NCI-H748 (cell line): ENCODE measurements around the gene RBMS1.

Experiments used
- DNase-seq: peaks from one replicate; lab custom pipeline; 2025; ENCODE audit not compliant: unreplicated experiment; lab: John Stamatoyannopoulos, UW

The RBMS1 gene

DNA sequence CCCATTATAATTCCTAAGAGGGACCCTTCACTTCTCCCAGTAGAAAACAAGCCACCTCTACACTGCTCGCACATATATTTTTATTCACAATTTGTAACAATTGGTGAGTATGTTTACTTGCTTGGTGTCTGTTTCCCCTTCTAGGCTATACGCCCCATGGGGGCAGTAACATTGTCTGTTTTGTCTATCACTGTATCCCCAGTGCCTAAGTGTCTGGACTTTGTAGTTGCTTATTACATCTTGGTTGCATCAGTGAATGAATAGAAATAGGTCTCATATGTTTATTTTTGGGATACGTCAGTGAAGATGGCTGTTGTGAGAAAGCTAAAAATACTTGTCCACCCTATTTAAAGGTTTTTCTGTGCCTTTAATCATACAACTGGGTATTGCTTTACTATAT lies 206.1 kb downstream of the RBMS1 start:
- no peak for DNase-seq

DNA sequence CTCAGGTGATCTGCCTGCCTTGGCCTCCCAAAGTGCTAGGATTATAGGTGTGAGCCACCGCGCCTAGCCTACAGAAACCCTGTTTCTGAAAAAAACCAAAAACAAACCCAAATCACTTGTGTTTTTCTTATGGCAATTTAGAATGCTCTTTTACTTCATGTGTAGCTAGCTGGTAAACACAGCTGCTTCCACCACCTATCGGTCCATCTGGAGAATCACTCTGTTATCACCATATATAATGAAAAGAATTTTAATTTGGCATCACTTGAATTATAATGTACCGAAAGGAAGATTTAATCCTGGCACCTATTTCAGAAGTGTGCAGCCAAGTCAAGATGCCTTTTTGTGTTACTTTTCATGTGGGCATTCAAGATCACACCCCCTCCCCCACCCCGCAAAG lies 207.1 kb downstream of the RBMS1 start:
- no peak for DNase-seq

DNA sequence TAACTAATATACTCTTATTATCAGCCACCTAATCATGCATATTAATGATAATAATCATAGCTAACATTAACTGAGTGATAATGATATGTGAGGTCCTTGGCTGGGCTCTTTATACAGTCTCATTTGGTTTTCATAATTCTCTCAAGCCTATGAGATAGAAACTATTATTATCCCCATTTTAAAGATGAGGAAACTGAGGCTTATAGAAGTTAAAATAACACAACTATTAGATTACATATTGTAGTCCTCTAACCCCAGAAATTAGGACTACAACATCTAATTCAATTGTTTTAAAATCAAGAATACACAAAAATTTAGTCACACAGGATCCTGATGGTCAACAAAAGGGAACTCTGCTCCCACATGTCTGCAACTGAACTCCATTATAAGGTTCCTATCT lies 209.9 kb downstream of the RBMS1 start:
- DNase-seq, result no peak

DNA sequence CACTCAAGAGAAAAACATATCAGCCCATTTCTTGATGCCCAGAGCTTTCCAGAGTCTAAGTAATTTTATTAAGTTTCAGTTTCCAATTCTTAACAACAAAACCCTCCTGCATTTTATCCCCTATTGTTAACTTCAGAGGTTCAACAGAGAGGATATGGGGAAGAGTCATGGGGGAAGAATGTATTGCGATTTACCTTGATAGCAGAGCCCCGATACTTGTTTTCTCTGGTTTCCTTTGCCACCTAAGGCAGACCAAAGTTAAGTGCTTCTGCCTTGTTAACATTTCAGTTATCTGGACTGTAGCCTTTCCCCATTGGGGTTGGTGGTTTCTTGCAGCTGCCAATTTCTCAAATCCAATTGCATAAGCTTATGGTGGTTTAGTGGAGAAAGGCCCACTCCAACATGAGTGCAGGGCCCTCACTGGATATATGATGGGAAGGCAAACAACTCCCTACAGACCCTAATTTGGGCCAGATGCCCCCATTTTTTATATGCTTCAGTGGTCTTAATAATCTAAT lies 211.5 kb downstream of the RBMS1 start:
- no peak for DNase-seq

DNA sequence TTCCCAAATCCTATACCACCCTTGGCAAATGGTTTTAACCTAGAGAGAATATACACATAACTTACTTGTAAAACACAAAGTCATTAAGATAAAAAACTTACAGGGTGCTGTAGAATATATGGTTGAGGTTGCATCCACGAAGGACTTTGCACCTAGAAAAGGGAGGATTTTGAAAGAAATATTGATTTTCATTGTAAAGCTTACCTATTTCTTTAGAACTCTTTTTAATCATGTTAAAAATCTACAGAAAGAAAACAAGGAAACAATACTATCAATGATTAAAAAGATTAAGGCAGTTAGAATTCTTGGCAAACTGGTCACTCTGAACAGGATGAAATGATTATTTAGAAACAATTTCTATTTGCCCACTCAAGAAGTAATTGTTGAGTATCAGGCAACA lies 212.4 kb downstream of the RBMS1 start:
- no peak for DNase-seq

DNA sequence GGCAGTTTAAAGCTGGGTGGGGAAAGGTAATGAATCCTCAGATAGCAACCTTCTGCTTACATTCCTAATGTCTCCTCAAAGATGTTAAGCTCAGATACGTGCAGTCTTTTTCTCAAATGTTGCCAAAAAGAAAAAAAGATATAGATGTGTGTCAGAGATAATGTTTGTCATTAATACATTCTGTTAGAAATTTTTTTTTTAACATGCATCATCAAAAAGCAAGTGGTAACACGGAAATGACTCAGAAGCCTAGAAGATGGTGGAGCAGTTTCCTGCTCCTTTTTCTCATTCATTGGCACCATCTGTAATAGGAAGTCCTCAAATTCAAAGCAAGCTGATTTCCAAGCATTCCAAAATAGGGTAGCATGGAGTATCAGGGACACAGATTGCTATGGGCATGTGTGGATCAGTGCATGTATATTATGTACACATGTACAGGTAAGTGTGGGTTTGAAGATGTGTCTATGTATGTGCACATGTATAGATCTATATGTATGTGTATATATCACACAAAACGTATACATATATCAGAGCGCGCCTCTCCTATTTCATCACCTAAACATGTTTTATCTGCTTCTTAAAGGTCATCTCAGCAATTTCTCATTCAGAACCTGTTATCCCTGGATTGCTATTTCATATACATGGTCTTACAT lies 213.7 kb downstream of the RBMS1 start:
- no peak for DNase-seq

DNA sequence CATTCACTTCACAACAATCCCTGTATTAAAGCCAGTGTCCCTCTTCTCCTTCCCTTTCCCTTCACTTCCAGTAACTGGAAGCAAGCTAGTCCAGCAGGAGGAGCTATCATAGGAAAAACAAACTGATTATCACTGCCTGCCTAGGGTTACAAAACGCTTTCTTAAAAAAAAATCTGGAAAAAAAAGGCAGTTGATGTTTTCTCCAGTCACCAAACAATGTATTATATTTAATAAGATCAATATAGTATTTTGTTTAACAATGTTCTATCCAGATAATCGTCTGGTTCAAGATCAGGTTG lies 214.8 kb downstream of the RBMS1 start:
- DNase-seq, result peak; percentile 30

DNA sequence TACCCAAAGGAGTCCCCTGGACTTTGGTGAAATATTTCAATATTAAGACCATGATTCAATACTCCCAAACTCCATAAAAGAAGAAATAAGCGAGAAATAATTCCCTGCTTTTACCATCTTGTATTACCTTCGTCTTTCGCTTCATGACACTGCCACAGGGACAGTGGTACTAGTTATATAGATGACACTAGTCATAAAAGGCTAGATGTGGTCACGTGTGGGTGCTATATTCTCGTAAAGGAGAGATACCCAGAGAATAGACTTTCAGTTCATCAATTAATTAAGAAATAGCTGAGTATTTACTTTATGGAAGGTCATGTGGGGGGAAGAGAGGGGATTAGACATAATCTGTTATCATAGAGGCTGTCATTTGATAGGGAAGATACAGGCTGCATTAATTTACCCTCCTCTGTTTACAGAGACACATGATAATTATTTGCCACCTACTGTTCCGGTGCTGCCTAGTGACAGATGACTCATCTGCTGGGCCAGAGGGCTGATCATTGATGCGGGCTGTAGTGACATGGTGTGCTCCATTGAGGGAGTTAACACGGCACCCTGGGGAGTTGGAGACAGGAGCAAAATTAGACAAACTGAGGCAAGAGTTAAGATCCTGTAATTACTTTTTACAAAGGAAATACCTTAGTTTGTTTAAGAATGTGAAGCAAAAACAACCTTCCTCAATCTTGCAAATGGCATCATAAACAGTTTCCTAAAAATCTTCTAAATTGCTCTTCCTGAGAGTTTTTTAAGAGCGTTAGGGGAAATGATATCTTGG lies 215.3 kb downstream of the RBMS1 start:
- peak; percentile 74 for DNase-seq

DNA sequence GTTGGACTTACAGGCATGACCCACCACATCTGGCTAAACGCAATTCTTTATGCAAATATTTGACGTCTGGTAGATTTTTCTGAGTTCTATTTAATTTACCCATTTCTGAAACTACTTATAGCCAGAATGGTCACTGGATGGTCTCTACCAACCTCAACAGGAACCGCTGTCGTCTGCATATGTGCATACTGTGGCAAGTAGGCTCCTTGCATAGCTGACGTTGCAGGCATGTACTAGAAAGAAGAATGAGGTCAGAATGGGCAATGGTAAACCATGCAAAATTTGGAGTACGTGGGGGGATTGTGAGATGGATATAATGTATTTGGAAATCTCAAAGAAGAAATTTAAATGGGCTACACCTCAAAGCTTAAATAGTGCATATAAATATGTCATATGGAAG lies 216.5 kb downstream of the RBMS1 start:
- no peak for DNase-seq

DNA sequence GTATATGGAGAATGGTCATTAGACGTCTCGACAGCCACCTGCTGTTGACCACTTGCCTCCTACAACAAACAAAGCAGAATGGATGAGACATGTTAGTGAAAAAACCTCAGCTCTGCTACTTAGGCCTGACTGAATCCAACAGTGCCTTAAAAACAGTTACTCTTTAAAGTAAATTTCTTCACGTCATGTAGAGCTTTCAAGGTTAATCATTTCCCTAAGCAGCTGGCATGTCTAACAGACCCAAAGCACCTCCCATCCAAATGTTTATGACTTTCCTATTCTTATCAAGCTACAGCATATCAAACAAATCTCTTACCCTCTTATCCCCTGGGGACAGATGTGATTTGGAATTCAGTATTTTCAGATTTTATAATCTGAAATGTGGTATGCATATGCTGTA lies 218.0 kb downstream of the RBMS1 start:
- DNase-seq, result no peak

DNA sequence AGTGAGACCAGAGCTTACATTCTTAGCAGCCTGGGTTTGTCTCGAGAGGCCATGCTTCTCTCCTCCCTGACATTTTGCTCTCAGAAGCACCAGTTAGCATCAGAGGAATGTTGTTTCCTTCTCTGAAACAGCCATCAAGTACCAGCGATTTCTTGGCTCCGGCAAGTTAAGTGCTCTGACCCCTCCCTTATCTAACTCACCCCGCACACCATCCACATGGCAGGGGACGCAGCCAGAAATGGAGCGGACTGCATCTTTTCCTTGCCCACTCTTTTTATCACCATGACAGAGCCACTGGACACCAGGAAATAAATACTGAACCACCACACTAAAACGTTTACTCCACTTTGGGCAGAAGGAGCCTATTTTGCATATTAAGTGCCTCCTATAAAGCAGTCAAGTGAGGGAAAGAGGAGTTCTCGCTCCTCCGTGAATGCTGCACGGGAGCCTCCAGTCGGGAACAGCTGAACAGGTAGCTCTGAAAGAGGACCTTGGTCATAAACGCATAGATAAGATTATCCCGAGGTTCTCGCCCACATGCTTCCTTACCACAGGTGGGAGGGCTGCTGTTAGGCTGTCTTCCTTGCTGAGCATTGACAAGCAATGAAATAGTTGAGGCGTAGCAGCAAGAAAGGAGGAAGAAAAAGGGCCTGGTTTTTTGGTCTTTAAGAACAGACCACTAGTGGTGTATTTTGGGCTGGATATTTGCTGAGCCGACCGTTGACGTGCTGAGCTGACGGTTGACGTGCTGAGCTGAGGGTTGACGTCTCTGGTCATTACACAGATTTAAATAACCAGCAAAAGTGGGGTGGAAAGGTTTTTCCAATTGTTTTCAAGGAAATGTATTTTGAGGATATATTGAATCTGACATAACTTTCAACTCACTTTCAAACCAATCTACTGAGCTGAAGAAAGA lies 222.2 kb downstream of the RBMS1 start:
- DNase-seq, result no peak

DNA sequence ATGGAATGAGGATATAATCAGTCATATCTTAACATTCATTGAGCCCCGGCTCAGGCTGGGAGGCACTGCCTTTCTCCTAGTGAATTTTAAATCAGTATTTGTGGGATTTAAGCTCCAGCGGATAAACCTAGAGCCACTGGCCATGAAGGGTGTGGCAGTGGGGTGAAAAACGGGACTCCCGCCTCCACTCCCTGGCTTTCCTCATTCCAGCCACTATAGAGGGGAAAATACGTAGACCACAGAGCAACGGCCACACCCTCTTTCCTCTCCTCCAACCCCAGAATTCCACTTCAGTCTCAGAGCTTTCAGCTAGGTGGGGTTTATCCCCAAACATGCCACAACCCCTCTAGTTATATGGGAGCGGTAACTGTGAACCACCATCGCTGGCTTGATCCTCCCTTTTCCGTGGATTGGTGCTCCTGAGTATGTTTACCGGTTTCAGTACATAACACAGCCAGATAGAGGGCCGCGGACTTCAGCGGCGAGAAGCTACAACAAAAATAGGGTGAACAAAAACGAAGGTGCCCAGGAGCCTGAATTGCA lies 223.0 kb downstream of the RBMS1 start:
- peak; percentile 36 for DNase-seq

DNA sequence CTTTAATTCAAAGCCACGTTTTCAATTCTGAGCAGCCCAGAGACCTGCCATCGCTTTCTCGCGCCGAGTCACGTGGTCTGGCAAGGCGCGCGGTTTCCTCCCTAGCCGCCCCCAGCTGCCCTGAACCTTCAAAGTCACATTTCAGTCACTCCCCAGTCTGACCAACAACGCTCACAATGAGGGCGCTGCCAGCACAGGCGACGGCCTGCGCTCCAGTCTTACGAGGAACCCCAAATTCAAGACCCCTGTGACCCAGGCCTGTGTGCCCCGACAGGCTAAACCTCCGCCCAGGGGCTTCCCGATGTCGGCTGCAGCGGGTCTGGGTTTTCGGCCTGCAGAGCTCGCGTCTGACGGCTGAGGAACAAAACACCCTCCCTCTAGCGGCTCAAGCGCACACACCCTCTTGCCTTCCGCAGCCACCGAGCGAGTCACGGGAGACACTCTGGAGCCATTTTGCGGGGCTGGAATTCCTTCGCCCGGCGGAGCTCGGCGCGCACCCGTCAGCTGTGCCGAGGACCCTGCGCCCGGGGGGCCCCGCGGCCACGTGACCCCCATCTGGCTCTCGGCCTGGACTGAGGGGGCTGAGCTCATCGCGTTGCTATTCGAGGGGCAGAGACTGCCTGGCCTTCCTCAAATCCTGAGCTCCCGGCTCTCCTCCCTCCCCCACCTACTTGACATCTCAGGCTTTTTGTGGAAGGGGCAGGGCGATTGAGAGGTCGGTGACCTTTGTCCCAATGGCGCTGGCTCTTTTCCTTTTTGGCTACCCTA lies 223.6 kb downstream of the RBMS1 start:
- peak; percentile 85 for DNase-seq

DNA sequence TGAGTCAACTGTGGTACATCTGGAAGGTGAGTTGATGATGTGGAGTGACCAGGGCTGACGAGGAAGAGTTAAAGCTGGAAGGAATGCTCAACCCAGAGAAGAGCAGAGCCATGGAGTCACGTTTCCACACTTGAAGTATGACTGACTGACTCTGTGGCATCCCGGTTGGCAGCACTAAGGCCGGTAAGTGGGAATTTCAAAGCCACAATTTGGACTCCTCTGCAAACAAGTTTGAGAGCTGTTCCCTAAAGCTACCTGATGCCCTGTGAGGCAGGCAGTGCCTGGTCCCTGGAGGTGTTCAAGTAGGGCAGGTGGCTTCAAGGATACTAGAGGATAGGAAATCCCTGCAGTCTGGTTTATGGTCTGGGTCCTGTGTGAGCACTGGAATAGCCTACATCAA lies 224.2 kb downstream of the RBMS1 start:
- DNase-seq, result no peak

DNA sequence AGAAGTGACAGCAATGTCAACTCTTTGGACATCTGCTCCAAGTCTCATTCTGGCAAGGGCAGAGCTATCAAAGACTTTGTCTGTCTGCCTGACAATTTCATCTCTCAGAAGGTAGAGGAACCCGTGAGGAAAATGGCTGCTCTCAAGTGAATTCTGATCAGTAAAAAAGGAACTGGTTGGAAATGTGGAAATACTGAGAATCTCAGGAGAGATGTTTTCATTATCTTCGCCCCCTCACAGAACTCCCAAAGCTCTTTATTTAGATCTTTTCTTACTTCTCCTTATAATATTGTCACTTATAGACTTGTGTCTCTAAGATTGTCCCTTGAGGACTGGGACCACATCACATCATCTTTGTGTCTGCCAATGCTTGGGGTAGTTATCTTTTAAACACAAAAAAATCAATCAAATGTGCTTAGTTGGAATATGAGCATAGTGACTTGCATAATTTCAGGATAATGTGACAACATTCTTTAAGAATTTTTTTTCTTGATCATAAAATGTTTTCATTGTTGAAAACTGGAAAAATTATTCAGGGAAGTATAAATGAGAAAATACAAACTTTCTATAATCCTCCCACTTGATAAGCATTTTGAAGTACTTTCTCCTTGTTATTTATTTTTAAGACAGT lies 225.3 kb downstream of the RBMS1 start:
- no peak for DNase-seq

DNA sequence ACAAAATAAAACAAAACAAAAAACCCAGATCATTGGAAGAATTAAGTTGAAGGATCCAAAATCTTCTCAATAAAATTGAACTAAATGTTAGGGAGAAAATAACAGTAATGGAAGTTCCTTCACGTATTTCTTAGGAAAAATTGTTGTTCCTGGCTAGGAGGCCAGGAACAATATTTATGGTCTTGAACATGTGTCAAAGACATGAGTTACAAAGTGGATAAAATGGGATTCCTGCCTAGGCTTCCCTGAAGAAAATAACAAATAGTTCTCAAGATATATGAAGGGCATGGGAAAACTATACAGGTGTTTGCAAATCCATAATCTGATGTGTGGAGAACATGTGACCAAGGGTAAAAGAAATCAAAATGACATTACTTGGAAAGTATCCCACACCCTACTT lies 225.9 kb downstream of the RBMS1 start:
- no peak for DNase-seq

DNA sequence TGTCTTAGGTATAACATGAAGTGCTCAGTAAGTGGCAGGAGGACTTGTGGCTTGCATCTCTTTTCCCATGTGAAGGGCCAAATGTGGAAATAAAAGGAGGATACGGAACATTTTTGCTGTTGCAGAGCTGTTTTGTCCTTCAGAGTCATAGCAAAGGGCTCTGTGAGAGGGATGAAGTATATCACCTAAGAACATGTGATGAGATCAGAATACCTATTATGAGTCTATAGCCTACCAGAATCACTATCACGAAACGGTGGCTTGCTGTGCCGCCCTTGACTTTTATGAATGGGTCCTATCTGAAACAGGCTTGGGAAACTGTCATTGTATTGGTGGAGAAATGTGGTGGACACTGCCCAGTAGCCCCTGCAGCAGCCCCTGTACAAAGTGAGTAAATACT lies 226.6 kb downstream of the RBMS1 start:
- DNase-seq, result no peak

DNA sequence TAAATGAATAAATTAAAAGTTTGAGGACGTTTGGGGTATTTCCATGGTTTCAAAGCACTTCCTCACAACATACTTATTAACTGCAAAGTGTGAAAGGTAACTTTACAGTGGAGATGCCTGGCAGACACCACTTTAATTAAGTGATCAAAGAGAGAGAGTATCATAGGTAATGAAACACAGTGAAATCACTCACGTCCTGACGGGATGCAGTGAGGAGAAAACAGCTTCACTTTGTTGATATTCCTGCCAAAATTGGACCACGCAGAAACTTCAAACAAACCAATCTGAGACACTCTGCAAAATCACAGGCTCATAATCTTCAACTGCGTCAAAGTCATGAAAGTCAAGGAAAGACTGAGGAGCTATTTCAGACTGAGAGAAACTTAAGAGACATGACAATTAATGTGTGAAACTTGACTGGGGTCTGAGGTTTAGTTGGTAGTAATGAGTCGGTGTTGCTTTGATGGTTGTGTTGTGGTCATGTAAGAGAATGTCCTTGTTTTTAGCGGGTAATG lies 227.5 kb downstream of the RBMS1 start:
- DNase-seq, result no peak

DNA sequence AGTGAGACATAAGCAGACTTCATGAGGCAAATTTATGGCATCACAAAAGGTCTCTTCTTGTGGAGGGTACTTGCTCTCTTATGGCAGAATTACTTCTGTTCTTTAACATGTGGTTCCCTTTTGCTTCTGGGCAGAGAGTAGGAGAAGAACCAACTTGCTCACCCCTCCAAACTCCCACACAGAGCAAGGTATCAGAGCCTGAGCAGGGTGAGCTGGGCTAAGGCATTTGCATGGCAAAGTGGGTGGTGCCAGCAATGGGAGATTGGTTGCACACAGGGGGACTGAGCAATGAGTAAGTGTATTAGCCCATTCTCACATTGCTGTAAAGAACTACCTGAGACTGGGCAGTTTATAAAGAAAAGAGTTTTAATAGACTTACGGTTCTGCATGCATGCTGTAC lies 229.3 kb downstream of the RBMS1 start:
- DNase-seq, result no peak

DNA sequence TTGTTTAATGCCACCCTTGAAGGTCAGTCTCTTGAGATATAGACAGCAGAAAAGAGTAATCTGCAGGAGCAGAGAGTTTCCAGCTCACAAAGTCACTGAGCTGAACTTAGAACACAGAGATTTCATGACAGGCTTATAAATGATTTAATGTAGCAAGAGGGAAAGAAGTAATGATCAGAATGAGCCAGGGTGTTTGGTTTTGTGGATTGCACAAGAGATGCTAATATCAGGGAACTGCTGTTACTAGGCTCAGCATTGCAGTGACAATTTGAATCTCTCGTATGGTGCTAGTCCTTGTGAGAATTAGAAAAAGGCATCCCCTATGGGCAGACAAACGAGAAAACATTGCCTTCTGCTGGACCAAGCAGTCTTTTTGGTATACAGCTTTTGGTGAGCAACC lies 231.9 kb downstream of the RBMS1 start:
- no peak for DNase-seq
